HEK293 (cell line): Measurements from ENCODE around the gene ZNF862.

ENCODE experiments used
- EGR2 ChIP-seq: fragments of 450-650 bp; formaldehyde crosslinking; IDR thresholded peaks from 2 replicates; pipeline ENCODE4 v1.5.1; 2016; ENCODE audit warnings: low read depth, missing biosample characterization, missing genetic modification characterization
- GLIS2 ChIP-seq: fragments of 450-650 bp; formaldehyde crosslinking; IDR thresholded peaks from 2 replicates; pipeline ENCODE4 v1.5.1; 2016; ENCODE audit warnings: missing biosample characterization, missing genetic modification characterization
- IKZF3 ChIP-seq: fragments of 450-650 bp; IDR thresholded peaks from 2 replicates; pipeline ENCODE4 v1.5.0; 2018; ENCODE audit warnings: missing biosample characterization, mild to moderate bottlenecking, missing genetic modification characterization, moderate library complexity
- KLF7 ChIP-seq: fragments of 450-650 bp; formaldehyde crosslinking; IDR thresholded peaks from 2 replicates; pipeline ENCODE4 v1.5.1; 2016; ENCODE audit warnings: missing biosample characterization, missing genetic modification characterization, borderline replicate concordance
- KLF8 ChIP-seq: fragments of 450-650 bp; formaldehyde crosslinking; IDR thresholded peaks from 2 replicates; pipeline ENCODE4 v1.5.1; 2016; ENCODE audit warnings: missing biosample characterization, missing genetic modification characterization
- MYNN ChIP-seq: fragments of 450-650 bp; formaldehyde crosslinking; IDR thresholded peaks from 2 replicates; pipeline ENCODE4 v1.5.1; 2016; ENCODE audit warnings: missing biosample characterization, missing genetic modification characterization, borderline replicate concordance
- ZFHX2 ChIP-seq: fragments of 450-650 bp; formaldehyde crosslinking; conservative IDR thresholded peaks from 2 replicates; pipeline ENCODE4 v1.5.1; 2016; ENCODE audit warnings: missing biosample characterization, missing genetic modification characterization
- ZFP3 ChIP-seq: fragments of 450-650 bp; formaldehyde crosslinking; IDR thresholded peaks from 2 replicates; pipeline ENCODE4 v1.5.1; 2016; ENCODE audit warnings: low read depth, missing biosample characterization, missing genetic modification characterization
- ZNF140 ChIP-seq: fragments of 450-650 bp; formaldehyde crosslinking; IDR thresholded peaks from 2 replicates; pipeline ENCODE4 v1.5.1; 2016; ENCODE audit warnings: missing biosample characterization, missing genetic modification characterization
- ZNF16 ChIP-seq: fragments of 450-650 bp; formaldehyde crosslinking; IDR thresholded peaks from 2 replicates; pipeline ENCODE4 v1.5.1; 2016; ENCODE audit warnings: low read depth, missing biosample characterization, missing genetic modification characterization
- ZNF175 ChIP-seq: fragments of 450-650 bp; formaldehyde crosslinking; IDR thresholded peaks from 2 replicates; pipeline ENCODE4 v1.5.1; 2016; ENCODE audit warnings: missing biosample characterization, missing genetic modification characterization
- ZNF311 ChIP-seq: fragments of 450-650 bp; formaldehyde crosslinking; IDR thresholded peaks from 2 replicates; pipeline ENCODE4 v1.5.1; 2017; ENCODE audit warnings: missing biosample characterization, missing genetic modification characterization, borderline replicate concordance
- ZNF366 ChIP-seq: fragments of 450-650 bp; formaldehyde crosslinking; conservative IDR thresholded peaks from 2 replicates; pipeline ENCODE4 v1.5.1; 2016; ENCODE audit warnings: missing biosample characterization, missing genetic modification characterization
- ZNF48 ChIP-seq: fragments of 450-650 bp; formaldehyde crosslinking; IDR thresholded peaks from 2 replicates; pipeline ENCODE4 v1.5.1; 2016; ENCODE audit warnings: missing biosample characterization, missing genetic modification characterization
- ZNF510 ChIP-seq: fragments of 450-650 bp; formaldehyde crosslinking; IDR thresholded peaks from 2 replicates; pipeline ENCODE4 v1.5.1; 2018; ENCODE audit warnings: mild to moderate bottlenecking, missing genetic modification characterization, missing biosample characterization; ENCODE audit not compliant: insufficient replicate concordance
- ZNF514 ChIP-seq: fragments of 450-650 bp; formaldehyde crosslinking; IDR thresholded peaks from 2 replicates; pipeline ENCODE4 v1.5.1; 2016; ENCODE audit warnings: missing biosample characterization, missing genetic modification characterization
- ZNF521 ChIP-seq: fragments of 450-650 bp; formaldehyde crosslinking; IDR thresholded peaks from 2 replicates; pipeline ENCODE4 v1.5.1; 2017; ENCODE audit warnings: missing biosample characterization, mild to moderate bottlenecking, missing genetic modification characterization
- ZNF548 ChIP-seq: fragments of 450-650 bp; formaldehyde crosslinking; IDR thresholded peaks from 2 replicates; pipeline ENCODE4 v1.5.1; 2016; ENCODE audit warnings: missing biosample characterization, missing genetic modification characterization
- ZNF623 ChIP-seq: fragments of 450-650 bp; formaldehyde crosslinking; IDR thresholded peaks from 2 replicates; pipeline ENCODE4 v1.5.1; 2016; ENCODE audit warnings: missing biosample characterization, missing genetic modification characterization
- ZNF626 ChIP-seq: fragments of 450-650 bp; sonication (Bioruptor Pico); formaldehyde crosslinking; IDR thresholded peaks from 2 replicates; pipeline ENCODE4 v1.5.1; 2018; ENCODE audit warnings: missing biosample characterization, missing genetic modification characterization, inconsistent platforms
- ZNF660 ChIP-seq: fragments of 450-650 bp; IDR thresholded peaks from 2 replicates; pipeline ENCODE4 v1.5.1; 2018; ENCODE audit warnings: missing biosample characterization, mild to moderate bottlenecking, missing genetic modification characterization
- ZNF843 ChIP-seq: fragments of 450-650 bp; formaldehyde crosslinking; IDR thresholded peaks from 2 replicates; pipeline ENCODE4 v1.5.1; 2016; ENCODE audit warnings: missing biosample characterization, missing genetic modification characterization
- TF ChIP-seq, protein P1 (sequence below): sonication (generic); formaldehyde crosslinking; IDR thresholded peaks from 2 replicates; pipeline ENCODE4 v1.8.1; 2022; ENCODE audit warnings: mild to moderate bottlenecking, moderate library complexity, missing genetic modification reagents
- TF ChIP-seq, protein P2 (sequence below): fragments of 450-650 bp; formaldehyde crosslinking; IDR thresholded peaks from 2 replicates; pipeline ENCODE4 v1.5.1; 2016; ENCODE audit warnings: missing biosample characterization, missing genetic modification characterization
- TF ChIP-seq, protein P3 (sequence below): fragments of 450-650 bp; formaldehyde crosslinking; IDR thresholded peaks from 2 replicates; pipeline ENCODE4 v1.5.1; 2016; ENCODE audit warnings: missing biosample characterization, missing genetic modification characterization
- TF ChIP-seq, protein P4 (sequence below): fragments of 450-650 bp; formaldehyde crosslinking; IDR thresholded peaks from 2 replicates; pipeline ENCODE4 v1.5.1; 2016; ENCODE audit warnings: missing biosample characterization, missing genetic modification characterization, borderline replicate concordance
- TF ChIP-seq, protein P5 (sequence below): fragments of 450-650 bp; formaldehyde crosslinking; optimal IDR thresholded peaks from 2 replicates; pipeline ENCODE3; 2016; ENCODE audit warnings: missing biosample characterization, mild to moderate bottlenecking, missing genetic modification characterization
- TF ChIP-seq, protein P6 (sequence below): fragments of 450-650 bp; formaldehyde crosslinking; IDR thresholded peaks from 2 replicates; pipeline ENCODE4 v1.5.1; 2016; ENCODE audit warnings: missing biosample characterization, missing genetic modification characterization

Gene ZNF862

DNA sequence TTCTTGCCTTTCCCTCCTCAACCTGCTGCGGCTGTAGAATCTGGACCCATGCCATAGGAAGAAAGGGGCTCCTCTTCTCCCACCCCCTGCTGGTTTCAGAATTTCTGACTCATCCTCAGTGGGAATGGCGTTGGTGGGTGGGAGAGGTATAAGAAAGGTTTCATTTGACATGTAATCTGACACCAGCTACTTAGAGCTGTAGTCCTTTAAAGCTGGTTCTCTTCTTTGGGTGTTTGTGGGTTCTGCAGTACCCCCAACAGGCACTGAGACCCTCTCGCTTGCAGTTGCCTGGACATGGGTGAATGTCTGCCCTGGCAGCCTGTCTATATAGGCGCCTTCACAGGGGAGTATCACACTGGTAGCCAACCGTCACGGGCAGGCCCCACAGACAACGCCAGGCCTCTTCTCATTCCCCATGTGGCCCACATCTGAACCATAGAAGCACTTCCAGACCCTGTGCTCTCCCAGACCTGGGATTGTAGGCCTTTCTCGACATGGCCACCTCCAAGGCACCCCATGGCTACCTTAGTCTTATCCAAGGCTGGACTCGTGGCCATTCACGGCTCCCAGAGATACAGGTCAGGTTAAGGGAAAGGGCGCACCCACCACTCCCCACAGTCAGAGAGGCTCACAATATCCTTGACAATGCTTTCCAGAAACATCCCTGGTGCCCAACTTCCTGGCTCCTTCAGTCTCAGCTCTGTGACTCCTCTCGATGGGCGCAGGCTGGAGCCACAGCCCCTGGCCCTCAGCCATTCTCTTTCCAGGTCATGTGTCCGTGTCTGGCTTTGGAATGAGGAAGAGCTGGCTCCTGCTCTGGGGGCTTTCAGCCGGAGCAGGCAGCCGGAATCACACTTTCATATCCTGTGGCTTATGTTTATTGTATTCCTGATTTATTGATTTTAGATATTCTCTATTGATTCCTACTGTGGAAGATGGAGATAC lies 17.5 kb downstream of the ZNF862 start (continued):
- TF ChIP-seq GLIS2 (tag by site-specific recombination) (peak; percentile 60), ZFHX2 (tag by site-specific recombination) (peak; percentile 91), ZNF48 (no peak), ZNF623 (tag by site-specific recombination) (no peak), ZNF175 (tag by site-specific recombination) (no peak), ZNF843 (tag by site-specific recombination) (no peak), ZNF366 (tag by site-specific recombination) (peak; percentile 86), ZNF521 (tag by site-specific recombination) (no peak), EGR2 (tag by site-specific recombination) (peak; percentile 89), IKZF3 (peak; percentile 84), ZNF16 (tag by site-specific recombination) (no peak), ZNF626 (tag by site-specific recombination) (no peak), ZNF140 (tag by site-specific recombination) (no peak), MYNN (tag by site-specific recombination) (no peak), ZNF660 (peak; percentile 77), ZNF510 (tag by site-specific recombination) (no peak), ZNF514 (tag by site-specific recombination) (no peak), ZNF311 (no peak), KLF7 (tag by site-specific recombination) (no peak), ZFP3 (tag by site-specific recombination) (no peak), KLF8 (peak; percentile 72), ZNF548 (tag by site-specific recombination) (no peak)
- TF ChIP-seq, protein P1, sequence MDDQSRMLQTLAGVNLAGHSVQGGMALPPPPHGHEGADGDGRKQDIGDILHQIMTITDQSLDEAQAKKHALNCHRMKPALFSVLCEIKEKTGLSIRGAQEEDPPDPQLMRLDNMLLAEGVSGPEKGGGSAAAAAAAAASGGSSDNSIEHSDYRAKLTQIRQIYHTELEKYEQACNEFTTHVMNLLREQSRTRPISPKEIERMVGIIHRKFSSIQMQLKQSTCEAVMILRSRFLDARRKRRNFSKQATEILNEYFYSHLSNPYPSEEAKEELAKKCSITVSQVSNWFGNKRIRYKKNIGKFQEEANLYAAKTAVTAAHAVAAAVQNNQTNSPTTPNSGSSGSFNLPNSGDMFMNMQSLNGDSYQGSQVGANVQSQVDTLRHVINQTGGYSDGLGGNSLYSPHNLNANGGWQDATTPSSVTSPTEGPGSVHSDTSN (CRISPR knock-in tag), result no peak
- TF ChIP-seq, protein P2, sequence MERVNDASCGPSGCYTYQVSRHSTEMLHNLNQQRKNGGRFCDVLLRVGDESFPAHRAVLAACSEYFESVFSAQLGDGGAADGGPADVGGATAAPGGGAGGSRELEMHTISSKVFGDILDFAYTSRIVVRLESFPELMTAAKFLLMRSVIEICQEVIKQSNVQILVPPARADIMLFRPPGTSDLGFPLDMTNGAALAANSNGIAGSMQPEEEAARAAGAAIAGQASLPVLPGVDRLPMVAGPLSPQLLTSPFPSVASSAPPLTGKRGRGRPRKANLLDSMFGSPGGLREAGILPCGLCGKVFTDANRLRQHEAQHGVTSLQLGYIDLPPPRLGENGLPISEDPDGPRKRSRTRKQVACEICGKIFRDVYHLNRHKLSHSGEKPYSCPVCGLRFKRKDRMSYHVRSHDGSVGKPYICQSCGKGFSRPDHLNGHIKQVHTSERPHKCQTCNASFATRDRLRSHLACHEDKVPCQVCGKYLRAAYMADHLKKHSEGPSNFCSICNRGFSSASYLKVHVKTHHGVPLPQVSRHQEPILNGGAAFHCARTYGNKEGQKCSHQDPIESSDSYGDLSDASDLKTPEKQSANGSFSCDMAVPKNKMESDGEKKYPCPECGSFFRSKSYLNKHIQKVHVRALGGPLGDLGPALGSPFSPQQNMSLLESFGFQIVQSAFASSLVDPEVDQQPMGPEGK (tag by site-specific recombination), result peak; percentile 59
- TF ChIP-seq, protein P3, sequence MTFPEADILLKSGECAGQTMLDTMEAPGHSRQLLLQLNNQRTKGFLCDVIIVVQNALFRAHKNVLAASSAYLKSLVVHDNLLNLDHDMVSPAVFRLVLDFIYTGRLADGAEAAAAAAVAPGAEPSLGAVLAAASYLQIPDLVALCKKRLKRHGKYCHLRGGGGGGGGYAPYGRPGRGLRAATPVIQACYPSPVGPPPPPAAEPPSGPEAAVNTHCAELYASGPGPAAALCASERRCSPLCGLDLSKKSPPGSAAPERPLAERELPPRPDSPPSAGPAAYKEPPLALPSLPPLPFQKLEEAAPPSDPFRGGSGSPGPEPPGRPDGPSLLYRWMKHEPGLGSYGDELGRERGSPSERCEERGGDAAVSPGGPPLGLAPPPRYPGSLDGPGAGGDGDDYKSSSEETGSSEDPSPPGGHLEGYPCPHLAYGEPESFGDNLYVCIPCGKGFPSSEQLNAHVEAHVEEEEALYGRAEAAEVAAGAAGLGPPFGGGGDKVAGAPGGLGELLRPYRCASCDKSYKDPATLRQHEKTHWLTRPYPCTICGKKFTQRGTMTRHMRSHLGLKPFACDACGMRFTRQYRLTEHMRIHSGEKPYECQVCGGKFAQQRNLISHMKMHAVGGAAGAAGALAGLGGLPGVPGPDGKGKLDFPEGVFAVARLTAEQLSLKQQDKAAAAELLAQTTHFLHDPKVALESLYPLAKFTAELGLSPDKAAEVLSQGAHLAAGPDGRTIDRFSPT, result peak; percentile 63
- TF ChIP-seq, protein P4, sequence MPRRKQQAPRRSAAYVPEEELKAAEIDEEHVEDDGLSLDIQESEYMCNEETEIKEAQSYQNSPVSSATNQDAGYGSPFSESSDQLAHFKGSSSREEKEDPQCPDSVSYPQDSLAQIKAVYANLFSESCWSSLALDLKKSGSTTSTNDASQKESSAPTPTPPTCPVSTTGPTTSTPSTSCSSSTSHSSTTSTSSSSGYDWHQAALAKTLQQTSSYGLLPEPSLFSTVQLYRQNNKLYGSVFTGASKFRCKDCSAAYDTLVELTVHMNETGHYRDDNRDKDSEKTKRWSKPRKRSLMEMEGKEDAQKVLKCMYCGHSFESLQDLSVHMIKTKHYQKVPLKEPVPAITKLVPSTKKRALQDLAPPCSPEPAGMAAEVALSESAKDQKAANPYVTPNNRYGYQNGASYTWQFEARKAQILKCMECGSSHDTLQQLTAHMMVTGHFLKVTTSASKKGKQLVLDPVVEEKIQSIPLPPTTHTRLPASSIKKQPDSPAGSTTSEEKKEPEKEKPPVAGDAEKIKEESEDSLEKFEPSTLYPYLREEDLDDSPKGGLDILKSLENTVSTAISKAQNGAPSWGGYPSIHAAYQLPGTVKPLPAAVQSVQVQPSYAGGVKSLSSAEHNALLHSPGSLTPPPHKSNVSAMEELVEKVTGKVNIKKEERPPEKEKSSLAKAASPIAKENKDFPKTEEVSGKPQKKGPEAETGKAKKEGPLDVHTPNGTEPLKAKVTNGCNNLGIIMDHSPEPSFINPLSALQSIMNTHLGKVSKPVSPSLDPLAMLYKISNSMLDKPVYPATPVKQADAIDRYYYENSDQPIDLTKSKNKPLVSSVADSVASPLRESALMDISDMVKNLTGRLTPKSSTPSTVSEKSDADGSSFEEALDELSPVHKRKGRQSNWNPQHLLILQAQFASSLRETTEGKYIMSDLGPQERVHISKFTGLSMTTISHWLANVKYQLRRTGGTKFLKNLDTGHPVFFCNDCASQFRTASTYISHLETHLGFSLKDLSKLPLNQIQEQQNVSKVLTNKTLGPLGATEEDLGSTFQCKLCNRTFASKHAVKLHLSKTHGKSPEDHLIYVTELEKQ (tag by site-specific recombination), result no peak
- TF ChIP-seq, protein P5, sequence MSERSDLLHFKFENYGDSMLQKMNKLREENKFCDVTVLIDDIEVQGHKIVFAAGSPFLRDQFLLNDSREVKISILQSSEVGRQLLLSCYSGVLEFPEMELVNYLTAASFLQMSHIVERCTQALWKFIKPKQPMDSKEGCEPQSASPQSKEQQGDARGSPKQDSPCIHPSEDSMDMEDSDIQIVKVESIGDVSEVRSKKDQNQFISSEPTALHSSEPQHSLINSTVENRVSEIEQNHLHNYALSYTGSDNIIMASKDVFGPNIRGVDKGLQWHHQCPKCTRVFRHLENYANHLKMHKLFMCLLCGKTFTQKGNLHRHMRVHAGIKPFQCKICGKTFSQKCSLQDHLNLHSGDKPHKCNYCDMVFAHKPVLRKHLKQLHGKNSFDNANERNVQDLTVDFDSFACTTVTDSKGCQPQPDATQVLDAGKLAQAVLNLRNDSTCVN, result no peak
- TF ChIP-seq, protein P6, sequence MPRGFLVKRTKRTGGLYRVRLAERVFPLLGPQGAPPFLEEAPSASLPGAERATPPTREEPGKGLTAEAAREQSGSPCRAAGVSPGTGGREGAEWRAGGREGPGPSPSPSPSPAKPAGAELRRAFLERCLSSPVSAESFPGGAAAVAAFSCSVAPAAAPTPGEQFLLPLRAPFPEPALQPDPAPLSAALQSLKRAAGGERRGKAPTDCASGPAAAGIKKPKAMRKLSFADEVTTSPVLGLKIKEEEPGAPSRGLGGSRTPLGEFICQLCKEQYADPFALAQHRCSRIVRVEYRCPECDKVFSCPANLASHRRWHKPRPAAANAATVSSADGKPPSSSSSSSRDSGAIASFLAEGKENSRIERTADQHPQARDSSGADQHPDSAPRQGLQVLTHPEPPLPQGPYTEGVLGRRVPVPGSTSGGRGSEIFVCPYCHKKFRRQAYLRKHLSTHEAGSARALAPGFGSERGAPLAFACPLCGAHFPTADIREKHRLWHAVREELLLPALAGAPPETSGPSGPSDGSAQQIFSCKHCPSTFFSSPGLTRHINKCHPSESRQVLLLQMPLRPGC (tag by site-specific recombination), result no peak
